Measurements from ENCODE around the gene LRRD1.
"Not testable (repeated sequence)": the region's sequence is repeated elsewhere in the genome, so short reads cannot be mapped to it uniquely, and the experiment has no call there.

Gene LRRD1

DNA sequence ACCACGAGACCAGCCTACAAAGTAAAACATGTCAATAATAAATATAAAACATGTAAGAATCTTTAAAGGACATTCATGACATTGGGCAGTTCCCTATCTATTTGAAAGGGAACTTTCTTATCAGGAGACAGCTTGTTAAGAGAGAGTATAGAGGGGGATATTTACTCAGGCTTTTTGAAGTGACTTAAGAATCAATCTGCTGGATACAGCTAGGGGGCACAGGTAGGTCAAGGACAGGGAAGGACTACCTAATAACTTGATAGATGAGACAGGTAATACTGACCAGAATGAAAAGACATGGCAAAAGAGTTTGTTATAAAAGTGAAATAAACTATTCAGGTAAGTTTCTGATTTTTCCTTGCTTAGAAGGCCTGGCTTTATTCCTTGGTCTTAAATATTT, 21.8 kb upstream of the LRRD1 start:
- H3K4me3 ChIP-seq (ENCODE audit: low read depth, low read length), result no peak overlapping the region
- TF ChIP-seq, protein P1, sequence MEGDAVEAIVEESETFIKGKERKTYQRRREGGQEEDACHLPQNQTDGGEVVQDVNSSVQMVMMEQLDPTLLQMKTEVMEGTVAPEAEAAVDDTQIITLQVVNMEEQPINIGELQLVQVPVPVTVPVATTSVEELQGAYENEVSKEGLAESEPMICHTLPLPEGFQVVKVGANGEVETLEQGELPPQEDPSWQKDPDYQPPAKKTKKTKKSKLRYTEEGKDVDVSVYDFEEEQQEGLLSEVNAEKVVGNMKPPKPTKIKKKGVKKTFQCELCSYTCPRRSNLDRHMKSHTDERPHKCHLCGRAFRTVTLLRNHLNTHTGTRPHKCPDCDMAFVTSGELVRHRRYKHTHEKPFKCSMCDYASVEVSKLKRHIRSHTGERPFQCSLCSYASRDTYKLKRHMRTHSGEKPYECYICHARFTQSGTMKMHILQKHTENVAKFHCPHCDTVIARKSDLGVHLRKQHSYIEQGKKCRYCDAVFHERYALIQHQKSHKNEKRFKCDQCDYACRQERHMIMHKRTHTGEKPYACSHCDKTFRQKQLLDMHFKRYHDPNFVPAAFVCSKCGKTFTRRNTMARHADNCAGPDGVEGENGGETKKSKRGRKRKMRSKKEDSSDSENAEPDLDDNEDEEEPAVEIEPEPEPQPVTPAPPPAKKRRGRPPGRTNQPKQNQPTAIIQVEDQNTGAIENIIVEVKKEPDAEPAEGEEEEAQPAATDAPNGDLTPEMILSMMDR (IDR thresholded peaks at IDR 0.05; ENCODE audit: borderline replicate concordance, insufficient read depth, low read depth, low read length), result no peak

DNA sequence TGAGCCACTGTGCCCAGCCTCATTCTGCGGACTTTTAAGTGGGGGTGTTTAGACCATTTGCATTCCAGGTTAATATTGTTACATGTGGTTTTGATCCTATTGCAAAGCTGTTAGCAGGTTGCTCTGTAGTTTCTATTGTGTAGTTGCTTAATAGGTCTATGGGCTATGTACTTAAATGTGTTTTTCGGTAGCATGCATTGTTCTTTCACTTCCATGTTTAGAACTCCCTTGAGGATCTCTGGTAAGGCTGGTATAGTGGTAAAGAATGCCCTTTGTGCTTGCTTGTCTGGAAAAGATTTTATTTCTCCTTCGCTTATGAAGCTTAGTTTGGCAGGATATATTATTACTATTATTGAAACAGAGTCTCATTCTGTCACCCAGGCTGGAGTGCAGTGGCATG, 13.4 kb upstream of the LRRD1 start:
- TF ChIP-seq, protein P1 (IDR thresholded peaks at IDR 0.05; ENCODE audit: borderline replicate concordance, insufficient read depth, low read depth, low read length), result no peak
- no peak overlapping the region for H3K4me3 ChIP-seq (ENCODE audit: low read depth, low read length)

DNA sequence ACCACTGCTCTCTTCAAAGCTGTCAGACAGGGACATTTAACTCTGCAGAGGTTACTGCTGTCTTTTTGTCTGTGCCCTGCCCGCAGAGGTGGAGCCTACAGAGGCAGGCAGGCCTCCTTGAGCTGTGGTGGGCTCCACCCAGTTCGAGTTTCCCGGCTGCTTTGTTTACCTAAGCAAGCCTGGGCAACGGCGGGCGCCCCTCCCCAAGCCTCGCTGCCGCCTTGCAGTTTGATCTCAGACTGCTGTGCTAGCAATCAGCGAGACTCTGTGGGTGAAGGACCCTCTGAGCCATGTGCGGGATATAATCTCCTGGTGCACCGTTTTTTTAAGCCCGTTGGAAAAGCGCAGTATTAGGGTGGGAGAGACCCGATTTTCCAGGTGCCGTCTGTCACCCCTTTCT, 10.3 kb upstream of the LRRD1 start:
- H3K4me3 ChIP-seq (ENCODE audit: low read depth, low read length), result not testable (repeated sequence)

GRCh38 chr7:92184294-92184693, 5.4 kb upstream of the LRRD1 start:
- H3K4me3 ChIP-seq (ENCODE audit: low read depth, low read length), result not testable (repeated sequence)

- no peak overlapping the region for H3K4me3 ChIP-seq (ENCODE audit: low read depth, low read length)
- TF ChIP-seq, protein P1 (IDR thresholded peaks at IDR 0.05; ENCODE audit: borderline replicate concordance, insufficient read depth, low read depth, low read length), result no peak
These were observed 1.6 kb downstream of the LRRD1 start for GRCh38 chr7:92177362-92177761.

- H3K4me3 ChIP-seq (ENCODE audit: low read depth, low read length), result not testable (repeated sequence)
These were observed 9.4 kb downstream of the LRRD1 start for GRCh38 chr7:92169529-92169928.

DNA sequence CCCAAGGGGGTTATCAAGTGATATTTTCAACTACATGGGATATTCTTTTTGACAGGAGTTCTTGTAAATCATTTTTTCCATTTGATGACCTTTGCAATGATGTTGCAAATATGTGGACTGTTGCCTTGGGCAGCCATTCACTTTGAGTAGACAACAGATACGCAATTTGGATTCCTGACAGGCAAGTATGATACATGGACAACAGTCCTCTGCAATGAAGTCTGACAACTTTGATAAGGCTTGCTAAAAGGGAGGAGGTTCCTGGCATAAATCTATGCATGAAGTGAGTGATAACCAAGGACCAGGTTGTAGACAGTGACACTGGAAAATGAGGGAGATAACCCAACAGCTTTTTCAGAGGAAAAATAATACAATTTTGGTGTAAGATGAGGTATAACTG, 17.7 kb downstream of the LRRD1 start:
- TF ChIP-seq, protein P1 (IDR thresholded peaks at IDR 0.05; ENCODE audit: borderline replicate concordance, insufficient read depth, low read depth, low read length), result no peak
- no peak overlapping the region for H3K4me3 ChIP-seq (ENCODE audit: low read depth, low read length)

GRCh38 chr7:92158660-92159575, 20.0 kb downstream of the LRRD1 start:
- TF ChIP-seq, protein P1 (IDR thresholded peaks at IDR 0.05; ENCODE audit: borderline replicate concordance, insufficient read depth, low read depth, low read length), result no peak
- H3K4me3 ChIP-seq (ENCODE audit: low read depth, low read length), result no peak overlapping the region

GRCh38 chr7:92156990-92157389, 22.0 kb downstream of the LRRD1 start:
- TF ChIP-seq, protein P1 (IDR thresholded peaks at IDR 0.05; ENCODE audit: borderline replicate concordance, insufficient read depth, low read depth, low read length), result no peak
- no peak overlapping the region for H3K4me3 ChIP-seq (ENCODE audit: low read depth, low read length)
